Activated naive CD8-positive, alpha-beta T cell treated with anti-CD3 and anti-CD28 coated beads, Interleukin-2, amount 50 U/mL, for 24 hours (primary cell): ENCODE results near the gene ERP27.
A peak's percentile ranks its signal among the peaks of the same experiment; 100 is the strongest.

ENCODE experiments used
- ATAC-seq: fragments of 150-1000 bp; cut with Tn5 transposase; one replicate; pipeline ENCODE4 v1.10.0; 2021
- DNase-seq: peaks from one replicate; pipeline ENCODE4 v3.0.0; 2021
- H3K27ac Mint-ChIP-seq: one replicate; pipeline ENCODE4 v1.8.0; 2021; ENCODE audit warnings: mild to moderate bottlenecking, mixed read lengths
- H3K27me3 Mint-ChIP-seq: one replicate; pipeline ENCODE4 v1.8.0; 2021; ENCODE audit warnings: mixed read lengths
- H3K36me3 Mint-ChIP-seq: one replicate; pipeline ENCODE4 v1.8.0; 2021; ENCODE audit warnings: low read depth, mixed read lengths
- H3K4me1 Mint-ChIP-seq: one replicate; pipeline ENCODE4 v1.8.0; 2021; ENCODE audit warnings: mixed read lengths
- H3K4me3 Mint-ChIP-seq: one replicate; pipeline ENCODE4 v1.8.0; 2021; ENCODE audit warnings: mild to moderate bottlenecking, moderate library complexity, mixed read lengths
- H3K9me3 Mint-ChIP-seq: one replicate; pipeline ENCODE4 v1.8.0; 2021; ENCODE audit warnings: mixed read lengths

Gene ERP27

GRCh38 chr12:14938301-14938700 is at the start of gene ERP27:
ERP27 (minus strand) TSS chr12:14938537; CDS start chr12:14938508, 29 bp downstream.
- ATAC-seq = no peak
- Mint-ChIP-seq H3K36me3 (peaks cover 63% of the 10 kb centered on the region), H3K27ac (peak within 1 kb of the TSS; percentile 57), H3K4me1 (peaks cover 40% of the 10 kb centered on the region), H3K27me3 (no peaks in the 10 kb centered on the region), H3K4me3 (no peak within 1 kb of the TSS), H3K9me3 (no peaks in the 10 kb centered on the region)
- no peak for DNase-seq

DNA sequence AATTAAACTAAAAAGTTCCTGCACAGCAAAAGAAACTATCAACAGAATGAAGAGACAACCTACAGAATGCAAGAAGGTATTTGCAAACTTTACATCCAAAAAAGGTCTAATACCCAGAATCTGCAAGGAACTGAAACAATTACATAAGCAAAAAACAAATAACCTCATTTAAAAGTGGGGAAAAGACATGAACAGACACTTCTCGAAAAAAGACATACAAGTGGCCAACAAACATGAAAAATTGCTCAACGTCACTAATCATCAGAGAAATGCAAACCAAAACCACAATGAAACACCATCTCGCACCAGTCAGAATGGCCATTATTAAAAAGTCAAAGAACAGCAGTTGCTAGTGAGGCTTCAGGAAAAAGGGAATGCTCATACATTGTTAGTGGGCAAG is 49.7 kb upstream of the ERP27 start:
- DNase-seq = no peak
- no peak overlapping the region for H3K4me3 Mint-ChIP-seq
- peaks cover 28% of the 10 kb centered on the region for H3K4me1 Mint-ChIP-seq
- H3K9me3 Mint-ChIP-seq = peaks cover 7% of the 10 kb centered on the region
- H3K36me3 Mint-ChIP-seq = no peaks in the 10 kb centered on the region
- no peaks in the 10 kb centered on the region for H3K27me3 Mint-ChIP-seq
- ATAC-seq = no peak
- H3K27ac Mint-ChIP-seq = no peak overlapping the region

DNA sequence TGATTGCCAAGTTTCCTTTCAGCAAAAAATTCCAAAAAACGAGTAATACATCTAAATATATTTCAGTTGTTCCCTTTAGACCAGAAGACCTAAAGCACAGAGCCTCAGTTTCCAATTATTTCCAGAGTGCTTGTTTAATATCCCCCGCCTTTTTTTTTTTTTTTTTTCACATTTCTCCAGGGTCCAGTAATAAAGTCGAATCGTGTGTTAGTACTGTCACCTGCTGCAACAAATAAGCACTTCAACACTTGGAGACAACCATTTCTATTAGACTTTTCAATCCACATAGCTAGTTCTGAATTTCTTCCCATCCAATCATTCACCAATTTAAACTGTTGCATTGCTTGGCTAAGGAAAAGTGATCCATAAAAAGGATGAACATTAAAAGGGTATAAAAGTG is 48.1 kb upstream of the ERP27 start:
- no peak for ATAC-seq
- Mint-ChIP-seq H3K4me3 (no peak overlapping the region), H3K4me1 (peaks cover 41% of the 10 kb centered on the region), H3K27ac (no peak overlapping the region), H3K27me3 (no peaks in the 10 kb centered on the region), H3K9me3 (peaks cover 5% of the 10 kb centered on the region), H3K36me3 (no peaks in the 10 kb centered on the region)
- DNase-seq = no peak

GRCh38 chr12:14984766-14985285 is 46.5 kb upstream of the ERP27 start:
- no peak for ATAC-seq
- no peak overlapping the region for H3K4me3 Mint-ChIP-seq
- H3K4me1 Mint-ChIP-seq = peaks cover 55% of the 10 kb centered on the region
- no peak overlapping the region for H3K27ac Mint-ChIP-seq
- H3K9me3 Mint-ChIP-seq = no peaks in the 10 kb centered on the region
- DNase-seq = no peak
- H3K27me3 Mint-ChIP-seq = no peaks in the 10 kb centered on the region
- H3K36me3 Mint-ChIP-seq = no peaks in the 10 kb centered on the region

DNA sequence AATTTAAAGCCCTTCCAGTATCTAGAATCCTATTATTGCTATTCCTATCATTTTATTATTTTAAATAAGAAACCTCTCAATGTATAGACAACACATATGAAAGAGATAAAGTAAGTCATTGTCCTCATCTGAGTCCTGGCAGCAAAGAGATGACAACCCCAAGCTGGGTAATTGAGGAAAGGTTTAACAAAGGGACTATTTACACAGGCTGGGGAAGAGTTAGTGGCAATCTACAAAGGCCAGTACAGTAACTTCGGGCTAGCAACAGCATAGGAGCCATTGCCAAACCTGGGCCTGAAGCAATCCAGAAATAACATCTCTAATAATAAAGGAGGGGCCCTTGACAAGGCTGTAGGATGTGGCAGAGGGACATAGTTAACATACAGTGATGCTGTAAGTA is 45.7 kb upstream of the ERP27 start:
- Mint-ChIP-seq H3K9me3 (no peaks in the 10 kb centered on the region), H3K27ac (no peak overlapping the region), H3K36me3 (no peaks in the 10 kb centered on the region), H3K4me3 (no peak overlapping the region), H3K4me1 (peaks cover 54% of the 10 kb centered on the region), H3K27me3 (no peaks in the 10 kb centered on the region)
- no peak for ATAC-seq
- no peak for DNase-seq

GRCh38 chr12:14982991-14983390 is 44.7 kb upstream of the ERP27 start:
- Mint-ChIP-seq H3K9me3 (no peaks in the 10 kb centered on the region), H3K27me3 (no peaks in the 10 kb centered on the region), H3K36me3 (no peaks in the 10 kb centered on the region), H3K4me1 (peaks cover 61% of the 10 kb centered on the region), H3K4me3 (no peak overlapping the region), H3K27ac (no peak overlapping the region)
- no peak for DNase-seq
- no peak for ATAC-seq

DNA sequence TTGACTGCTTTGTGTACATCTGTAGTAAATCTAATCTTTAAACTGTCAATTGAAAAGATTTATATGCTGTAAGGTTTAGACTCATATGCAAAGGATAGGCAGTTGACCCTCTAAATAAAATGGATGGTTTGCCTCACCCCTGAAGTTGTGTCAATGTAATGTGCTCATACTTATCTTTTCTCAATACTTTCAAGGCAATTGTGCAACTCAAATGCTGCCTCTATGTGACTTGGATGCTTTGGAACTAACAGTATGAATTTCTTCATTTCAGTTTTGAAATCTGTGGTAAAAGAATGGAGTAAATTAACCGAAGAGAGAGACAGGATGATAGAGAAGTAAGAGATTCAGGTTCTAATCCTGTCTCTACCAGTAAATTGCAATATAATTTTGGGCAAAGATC is 44.2 kb upstream of the ERP27 start:
- peaks cover 65% of the 10 kb centered on the region for H3K4me1 Mint-ChIP-seq
- H3K27me3 Mint-ChIP-seq = no peaks in the 10 kb centered on the region
- ATAC-seq (no peak), DNase-seq (no peak)
- H3K36me3 Mint-ChIP-seq = no peaks in the 10 kb centered on the region
- no peak overlapping the region for H3K27ac Mint-ChIP-seq
- H3K9me3 Mint-ChIP-seq = no peaks in the 10 kb centered on the region
- H3K4me3 Mint-ChIP-seq = no peak overlapping the region

DNA sequence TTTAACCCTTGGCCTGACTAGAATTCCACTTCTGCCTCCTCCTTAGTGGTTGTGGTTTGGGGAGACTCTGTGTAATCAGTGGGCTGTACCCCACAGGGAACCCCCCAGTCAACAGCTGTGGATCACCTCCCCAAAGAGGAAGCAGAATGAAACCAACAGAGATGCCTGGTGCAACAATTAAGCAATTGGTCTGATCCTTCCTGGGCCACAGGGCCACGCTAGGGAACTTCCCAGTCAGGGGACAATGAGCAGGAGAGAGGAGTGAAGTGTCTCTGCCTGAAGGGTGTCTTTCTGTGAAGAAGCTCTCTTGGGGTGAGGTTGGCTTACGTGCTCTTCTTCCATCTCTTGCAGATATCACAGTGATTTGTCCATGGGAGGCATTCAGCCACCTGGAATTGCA is 42.7 kb upstream of the ERP27 start:
- peaks cover 65% of the 10 kb centered on the region for H3K4me1 Mint-ChIP-seq
- H3K9me3 Mint-ChIP-seq = no peaks in the 10 kb centered on the region
- no peaks in the 10 kb centered on the region for H3K36me3 Mint-ChIP-seq
- H3K27ac Mint-ChIP-seq = no peak overlapping the region
- no peak overlapping the region for H3K4me3 Mint-ChIP-seq
- ATAC-seq (no peak), DNase-seq (no peak)
- H3K27me3 Mint-ChIP-seq = no peaks in the 10 kb centered on the region

GRCh38 chr12:14979468-14979867 is 41.1 kb upstream of the ERP27 start:
- H3K4me3 Mint-ChIP-seq = no peak overlapping the region
- no peaks in the 10 kb centered on the region for H3K27me3 Mint-ChIP-seq
- H3K4me1 Mint-ChIP-seq = peaks cover 60% of the 10 kb centered on the region
- H3K36me3 Mint-ChIP-seq = no peaks in the 10 kb centered on the region
- no peak for ATAC-seq
- H3K27ac Mint-ChIP-seq = no peak overlapping the region
- DNase-seq = no peak
- H3K9me3 Mint-ChIP-seq = no peaks in the 10 kb centered on the region

DNA sequence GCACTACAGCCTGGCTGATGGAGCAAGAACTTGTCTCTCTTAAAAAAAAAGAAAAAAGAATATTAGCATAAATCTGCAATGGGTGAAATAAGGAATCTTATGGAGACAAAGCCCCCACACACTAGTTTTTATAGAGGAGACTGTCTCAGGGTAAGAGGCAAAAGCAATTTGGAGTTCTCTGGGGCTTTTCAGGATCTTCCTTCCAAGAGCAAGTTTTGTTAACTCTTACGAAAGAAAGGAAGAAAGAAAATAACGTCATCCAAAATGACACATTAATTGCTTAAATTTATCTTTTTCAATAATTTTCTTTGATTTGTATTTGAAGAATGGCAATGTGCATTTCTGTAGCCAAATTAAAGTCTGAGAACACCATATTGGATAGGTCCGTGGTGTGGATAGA is 38.3 kb upstream of the ERP27 start:
- no peaks in the 10 kb centered on the region for H3K9me3 Mint-ChIP-seq
- no peaks in the 10 kb centered on the region for H3K36me3 Mint-ChIP-seq
- ATAC-seq = no peak
- H3K27ac Mint-ChIP-seq = no peak overlapping the region
- no peaks in the 10 kb centered on the region for H3K27me3 Mint-ChIP-seq
- H3K4me1 Mint-ChIP-seq = peaks cover 47% of the 10 kb centered on the region
- H3K4me3 Mint-ChIP-seq = no peak overlapping the region
- DNase-seq = no peak

DNA sequence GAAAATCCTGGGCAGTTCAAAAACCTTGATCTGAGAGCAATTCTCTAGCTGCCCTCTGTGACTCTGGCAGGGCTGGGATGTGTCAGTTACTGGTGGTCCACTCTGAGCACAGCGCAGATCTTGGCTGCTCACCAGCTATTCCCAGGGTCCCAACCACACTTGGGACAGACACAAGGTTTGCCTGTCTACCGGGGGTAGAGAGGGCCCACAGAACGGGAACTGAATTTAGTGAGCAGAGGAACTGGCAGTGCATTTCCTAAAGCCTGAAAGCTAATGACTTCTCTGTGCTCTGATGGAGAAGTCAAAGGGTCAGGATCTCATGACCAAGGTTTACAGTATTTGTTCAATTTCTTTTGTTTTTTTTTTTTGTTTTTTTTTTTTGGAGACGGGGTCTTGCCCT is 37.1 kb upstream of the ERP27 start:
- Mint-ChIP-seq H3K27ac (no peak overlapping the region), H3K9me3 (peaks cover 4% of the 10 kb centered on the region), H3K27me3 (no peaks in the 10 kb centered on the region), H3K4me3 (no peak overlapping the region), H3K4me1 (peaks cover 43% of the 10 kb centered on the region), H3K36me3 (peaks cover 1% of the 10 kb centered on the region)
- ATAC-seq = no peak
- no peak for DNase-seq

DNA sequence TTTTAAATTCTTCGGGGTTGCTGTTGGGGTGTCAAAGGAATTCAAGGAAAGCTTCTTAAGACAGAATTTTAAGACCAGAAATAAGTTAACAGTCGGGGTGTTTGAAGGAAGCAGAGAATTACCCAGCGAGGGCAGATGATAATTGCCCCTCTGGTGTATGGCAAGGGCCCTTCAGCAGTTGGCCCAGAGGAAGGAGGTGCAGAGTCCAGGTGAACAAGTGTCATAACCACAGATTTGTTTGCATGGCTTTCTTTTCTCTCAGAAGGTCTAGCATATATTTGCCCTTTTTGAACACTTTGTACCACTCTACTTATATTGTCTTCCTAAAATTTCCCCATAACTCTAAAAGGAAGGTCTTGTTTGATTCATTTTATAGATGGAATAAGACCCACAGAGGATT is 36.3 kb upstream of the ERP27 start:
- peaks cover 7% of the 10 kb centered on the region for H3K36me3 Mint-ChIP-seq
- peaks cover 10% of the 10 kb centered on the region for H3K9me3 Mint-ChIP-seq
- no peak overlapping the region for H3K27ac Mint-ChIP-seq
- ATAC-seq (no peak), DNase-seq (no peak)
- H3K4me3 Mint-ChIP-seq = no peak overlapping the region
- H3K4me1 Mint-ChIP-seq = peaks cover 43% of the 10 kb centered on the region
- no peaks in the 10 kb centered on the region for H3K27me3 Mint-ChIP-seq

GRCh38 chr12:14972816-14973215 is 34.5 kb upstream of the ERP27 start, which contains the start of gene PDE6H:
PDE6H (plus strand) TSS chr12:14973042; CDS start chr12:14978013, 4,971 bp downstream.
- peaks cover 38% of the 10 kb centered on the region for H3K4me1 Mint-ChIP-seq

DNA sequence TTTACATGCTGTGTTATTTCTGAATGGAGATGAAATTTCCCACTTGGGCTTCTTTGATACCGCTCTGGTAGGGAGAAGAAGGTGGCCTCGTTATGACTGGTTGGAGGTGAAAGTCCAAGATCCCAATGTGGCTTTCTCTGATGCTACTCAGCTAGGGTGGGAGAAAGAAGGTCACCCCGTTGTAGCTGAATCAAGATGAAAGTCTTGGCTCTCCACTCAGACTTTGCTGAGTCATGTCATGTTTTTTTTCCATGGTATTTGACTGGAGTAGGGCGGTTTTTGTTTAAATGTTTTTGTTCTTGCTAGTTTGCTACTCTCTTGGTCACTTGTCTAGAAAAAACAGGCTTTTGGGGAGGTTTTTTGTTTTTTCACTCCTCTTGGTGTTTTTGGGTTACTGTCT is 32.1 kb upstream of the ERP27 start:
- Mint-ChIP-seq H3K4me1 (peaks cover 46% of the 10 kb centered on the region), H3K4me3 (no peak overlapping the region), H3K9me3 (peaks cover 13% of the 10 kb centered on the region), H3K36me3 (peaks cover 7% of the 10 kb centered on the region), H3K27me3 (no peaks in the 10 kb centered on the region), H3K27ac (peak overlapping the region; percentile 39)
- peak; percentile 40 for ATAC-seq
- DNase-seq = no peak

More at GRCh38 chr12:14972816-14973215, 34.5 kb upstream of the ERP27 start, which contains the start of gene PDE6H:
- Mint-ChIP-seq H3K9me3 (peaks cover 13% of the 10 kb centered on the region), H3K4me3 (no peak within 1 kb of the TSS), H3K27me3 (no peaks in the 10 kb centered on the region), H3K27ac (no peak within 1 kb of the TSS), H3K36me3 (peaks cover 7% of the 10 kb centered on the region)
- DNase-seq (no peak), ATAC-seq (no peak)

- Mint-ChIP-seq H3K36me3 (peaks cover 7% of the 10 kb centered on the region), H3K4me1 (peaks cover 58% of the 10 kb centered on the region), H3K4me3 (no peak overlapping the region), H3K9me3 (peaks cover 13% of the 10 kb centered on the region), H3K27me3 (no peaks in the 10 kb centered on the region), H3K27ac (no peak overlapping the region)
- ATAC-seq (no peak), DNase-seq (no peak)
Observed at GRCh38 chr12:14968478-14968877, 30.1 kb upstream of the ERP27 start.

DNA sequence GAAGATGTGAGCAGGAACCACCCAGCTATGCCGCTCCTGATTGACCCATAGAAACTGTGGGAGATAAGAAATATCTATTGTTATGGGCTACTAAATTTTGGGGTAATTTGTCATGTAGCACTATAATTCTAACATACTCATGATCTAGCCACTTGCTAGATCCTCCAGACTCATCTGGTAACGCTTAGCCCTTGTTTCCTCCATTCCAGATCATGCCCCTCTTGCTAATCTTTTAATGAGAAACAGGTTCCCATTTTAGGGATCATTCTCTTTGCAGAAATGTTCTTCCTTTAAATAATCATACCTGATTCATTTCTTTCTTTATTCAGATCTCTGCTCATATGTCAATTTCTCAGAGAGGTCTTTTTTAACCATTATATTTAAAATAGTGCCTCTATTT is 26.9 kb upstream of the ERP27 start:
- Mint-ChIP-seq H3K4me1 (peaks cover 54% of the 10 kb centered on the region), H3K9me3 (peaks cover 7% of the 10 kb centered on the region), H3K27me3 (no peaks in the 10 kb centered on the region), H3K36me3 (peaks cover 3% of the 10 kb centered on the region), H3K4me3 (no peak overlapping the region), H3K27ac (peak overlapping the region; percentile 91)
- no peak for DNase-seq
- no peak for ATAC-seq
